Skeletal muscle satellite cell (primary cell): ENCODE measurements around the gene RYR2.

Experiments
- H3K27me3 ChIP-seq: 2 replicates; pipeline ENCODE4 v1.7.0; 2013; ENCODE audit warnings: low read length; ENCODE audit not compliant: control insufficient read depth, insufficient read depth
- H3K36me3 ChIP-seq: 2 replicates; pipeline ENCODE4 v1.7.0; 2013; ENCODE audit warnings: mild to moderate bottlenecking, control low read depth, low read length; ENCODE audit not compliant: insufficient read depth
- H3K4me1 ChIP-seq: 2 replicates; pipeline ENCODE4 v1.7.0; 2013; ENCODE audit warnings: low read length; ENCODE audit not compliant: control insufficient read depth, insufficient read depth
- H3K4me2 ChIP-seq: 2 replicates; pipeline ENCODE4 v1.7.0; 2013; ENCODE audit warnings: mild to moderate bottlenecking, low read length
- H3K4me3 ChIP-seq: 2 replicates; pipeline ENCODE4 v1.7.0; 2013; ENCODE audit warnings: low read length
- H3K9ac ChIP-seq: 2 replicates; pipeline ENCODE4 v1.7.0; 2013; ENCODE audit warnings: mild to moderate bottlenecking, low read depth, low read length, moderate library complexity
- H3K9me3 ChIP-seq: replicated peaks from 2 replicates; pipeline ENCODE4 v1.7.0; 2013; ENCODE audit warnings: mild to moderate bottlenecking, control low read depth, low read length

Gene RYR2

DNA sequence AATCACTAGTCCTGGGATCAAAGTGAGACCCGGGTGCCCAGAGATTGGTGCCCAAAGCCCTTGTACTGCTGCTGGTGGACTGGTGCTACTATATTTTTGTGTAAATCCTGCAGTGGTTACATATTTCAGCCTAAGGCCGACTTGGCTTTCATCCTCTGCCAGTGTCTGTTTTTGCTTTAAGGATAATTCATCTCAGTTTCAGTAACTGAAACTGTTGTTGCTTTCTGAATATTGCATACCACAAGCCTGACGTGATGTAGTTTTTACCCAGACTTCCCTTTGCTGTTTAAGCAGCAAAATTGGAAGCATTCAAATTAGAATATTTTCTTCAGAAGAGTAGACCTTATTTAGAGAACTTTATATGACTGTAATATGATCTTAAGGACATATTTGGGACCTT, 341.8 kb downstream of the RYR2 start:
- Histone ChIP-seq H3K4me2 (no peak overlapping the region), H3K36me3 (no peaks in the 10 kb centered on the region), H3K4me3 (no peak overlapping the region), H3K27me3 (no peaks in the 10 kb centered on the region), H3K9ac (no peak overlapping the region), H3K4me1 (no peaks in the 10 kb centered on the region), H3K9me3 (no peaks in the 10 kb centered on the region)

DNA sequence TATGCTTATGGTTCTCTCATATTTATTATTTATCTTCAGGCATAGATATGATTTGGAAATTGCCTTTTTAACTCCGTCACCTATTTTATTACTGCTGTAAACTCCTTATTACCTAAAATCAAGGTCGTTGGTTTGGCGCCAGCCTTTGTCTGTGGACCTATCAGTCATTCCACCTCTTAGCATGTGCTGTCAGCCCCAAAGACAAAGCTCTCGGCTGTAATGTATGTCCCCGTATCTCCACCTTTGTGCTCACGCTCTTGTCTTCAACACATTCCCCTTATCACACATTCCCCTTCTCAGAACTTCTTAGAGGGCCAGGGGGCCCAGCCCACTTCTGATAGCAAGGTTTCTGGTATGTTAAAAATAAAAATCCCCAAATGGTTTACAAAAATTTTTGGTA, 342.2 kb downstream of the RYR2 start:
- Histone ChIP-seq H3K4me1 (no peaks in the 10 kb centered on the region), H3K4me2 (no peak overlapping the region), H3K9ac (no peak overlapping the region), H3K36me3 (no peaks in the 10 kb centered on the region), H3K9me3 (no peaks in the 10 kb centered on the region), H3K27me3 (no peaks in the 10 kb centered on the region), H3K4me3 (no peak overlapping the region)

DNA sequence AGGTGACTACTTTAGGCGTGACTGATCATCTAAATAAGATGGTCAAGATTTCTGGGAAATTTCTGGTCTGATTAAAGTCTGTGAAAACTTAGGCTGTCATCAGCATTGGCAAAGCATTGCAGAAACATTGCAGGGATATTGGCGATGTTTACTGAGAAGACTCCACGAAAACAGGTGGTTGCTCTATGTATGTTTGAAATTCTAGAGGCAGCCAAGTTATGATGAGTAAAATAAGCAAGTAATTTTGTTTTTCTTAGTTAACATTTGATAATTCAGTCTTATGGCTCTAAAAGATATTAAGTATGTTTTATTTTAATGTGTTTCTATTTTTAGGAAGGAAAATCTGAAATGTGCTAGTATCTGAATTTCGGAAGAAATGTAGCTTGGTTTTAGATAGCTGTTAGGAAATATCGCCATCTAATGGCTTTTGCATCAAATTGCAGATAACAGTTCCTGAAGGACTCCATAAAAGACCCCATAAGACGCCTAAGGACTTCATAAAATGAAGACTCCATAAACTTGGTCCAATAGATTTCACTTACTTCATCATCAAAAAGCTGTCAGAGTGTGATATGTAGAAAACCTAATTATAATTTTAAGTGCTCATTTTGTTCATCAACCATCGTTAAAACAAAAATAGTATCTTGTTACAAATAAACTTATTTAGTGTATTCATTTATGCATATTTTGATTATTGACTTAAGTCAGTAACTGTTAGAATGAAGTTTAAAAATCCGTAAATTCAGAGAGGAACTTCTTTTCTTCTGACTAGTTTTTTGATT, 344.6 kb downstream of the RYR2 start:
- no peaks in the 10 kb centered on the region for H3K27me3 ChIP-seq
- H3K4me2 ChIP-seq, result no peak overlapping the region
- H3K4me3 ChIP-seq, result no peak overlapping the region
- H3K4me1 ChIP-seq, result no peaks in the 10 kb centered on the region
- no peaks in the 10 kb centered on the region for H3K36me3 ChIP-seq
- H3K9ac ChIP-seq, result no peak overlapping the region
- no peaks in the 10 kb centered on the region for H3K9me3 ChIP-seq

DNA sequence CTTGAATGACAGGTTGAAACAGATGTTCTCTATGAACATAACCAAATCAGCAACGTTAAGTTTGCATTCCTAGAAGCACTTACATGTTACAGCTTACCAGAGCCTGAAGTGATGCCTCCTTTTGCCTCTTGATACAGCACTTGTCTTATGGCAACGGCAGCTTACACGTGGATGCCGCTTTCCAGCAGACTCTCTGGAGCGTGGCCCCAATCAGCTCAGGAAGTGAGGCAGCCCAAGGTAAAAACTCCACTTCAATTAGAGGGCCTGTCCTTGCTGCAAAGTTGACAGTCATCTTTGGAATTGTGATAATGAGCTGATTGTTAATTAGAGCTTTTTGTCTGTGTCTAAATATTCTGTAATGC, 345.1 kb downstream of the RYR2 start:
- Histone ChIP-seq H3K4me2 (no peak overlapping the region), H3K27me3 (no peaks in the 10 kb centered on the region), H3K36me3 (no peaks in the 10 kb centered on the region), H3K9ac (no peak overlapping the region), H3K4me1 (no peaks in the 10 kb centered on the region), H3K4me3 (no peak overlapping the region), H3K9me3 (no peaks in the 10 kb centered on the region)

DNA sequence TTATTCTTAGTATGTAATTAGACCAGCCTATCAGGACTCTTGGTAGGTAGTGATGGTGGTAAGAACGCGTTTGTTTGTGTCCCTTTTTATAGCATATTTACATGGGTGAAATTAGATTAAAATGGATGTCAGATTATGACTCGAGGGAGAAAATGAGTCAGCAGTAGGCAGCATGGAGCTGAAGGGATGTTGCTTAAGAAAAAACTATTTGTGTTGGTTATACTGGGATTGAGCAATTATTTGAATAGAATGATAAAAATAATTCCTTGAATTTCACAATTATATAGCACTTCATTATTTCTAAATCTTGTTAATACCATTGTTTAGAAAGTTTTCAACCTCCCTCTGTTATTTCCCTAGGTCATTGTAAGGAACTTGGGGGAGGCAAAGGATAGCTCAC, 348.8 kb downstream of the RYR2 start:
- H3K9ac ChIP-seq, result no peak overlapping the region
- H3K4me3 ChIP-seq, result no peak overlapping the region
- no peaks in the 10 kb centered on the region for H3K4me1 ChIP-seq
- no peaks in the 10 kb centered on the region for H3K27me3 ChIP-seq
- H3K4me2 ChIP-seq, result no peak overlapping the region
- H3K36me3 ChIP-seq, result no peaks in the 10 kb centered on the region
- H3K9me3 ChIP-seq, result no peaks in the 10 kb centered on the region

DNA sequence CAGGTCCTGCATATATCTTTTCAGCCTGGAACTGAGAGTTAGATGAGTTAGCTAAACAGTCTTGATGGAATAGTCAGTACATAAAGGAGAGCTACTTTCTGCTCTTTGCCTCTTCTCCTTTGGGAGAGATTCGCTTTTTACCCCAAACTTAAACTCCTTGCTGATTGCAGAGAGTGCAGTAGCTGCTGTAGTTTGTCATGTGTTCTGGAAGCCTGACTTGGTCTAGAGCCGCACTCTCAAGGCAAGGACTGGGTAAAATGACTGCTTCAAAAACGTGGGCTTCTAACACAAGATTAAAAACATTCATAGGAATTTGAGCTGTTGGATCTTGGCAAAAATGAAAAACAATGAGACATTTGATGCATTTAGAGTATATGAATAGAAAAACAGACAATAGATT, 351.6 kb downstream of the RYR2 start:
- Histone ChIP-seq H3K27me3 (no peaks in the 10 kb centered on the region), H3K4me1 (no peaks in the 10 kb centered on the region), H3K4me3 (no peak overlapping the region), H3K9me3 (no peaks in the 10 kb centered on the region), H3K9ac (no peak overlapping the region), H3K4me2 (no peak overlapping the region), H3K36me3 (no peaks in the 10 kb centered on the region)

DNA sequence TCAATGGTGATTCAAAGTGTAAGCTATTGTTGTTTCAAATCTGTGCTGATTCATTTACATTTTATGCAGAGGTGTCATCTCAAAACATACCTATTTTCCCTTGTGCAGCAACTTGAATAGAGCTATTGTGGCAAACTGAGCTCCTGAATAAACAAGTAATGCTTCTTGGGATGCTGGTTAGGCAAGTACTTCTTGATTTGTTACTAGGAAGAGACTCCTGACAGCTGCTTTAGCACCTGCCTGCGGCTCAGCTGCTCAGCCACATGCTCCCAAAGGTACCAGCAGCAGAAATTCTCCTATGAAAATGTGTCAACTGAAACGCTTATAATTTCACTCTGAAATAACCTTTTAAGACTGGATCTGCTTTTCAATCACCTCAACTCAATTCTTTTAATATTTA, 352.3 kb downstream of the RYR2 start:
- Histone ChIP-seq H3K27me3 (no peaks in the 10 kb centered on the region), H3K9ac (no peak overlapping the region), H3K4me3 (no peak overlapping the region), H3K36me3 (no peaks in the 10 kb centered on the region), H3K9me3 (no peaks in the 10 kb centered on the region), H3K4me2 (no peak overlapping the region), H3K4me1 (no peaks in the 10 kb centered on the region)

DNA sequence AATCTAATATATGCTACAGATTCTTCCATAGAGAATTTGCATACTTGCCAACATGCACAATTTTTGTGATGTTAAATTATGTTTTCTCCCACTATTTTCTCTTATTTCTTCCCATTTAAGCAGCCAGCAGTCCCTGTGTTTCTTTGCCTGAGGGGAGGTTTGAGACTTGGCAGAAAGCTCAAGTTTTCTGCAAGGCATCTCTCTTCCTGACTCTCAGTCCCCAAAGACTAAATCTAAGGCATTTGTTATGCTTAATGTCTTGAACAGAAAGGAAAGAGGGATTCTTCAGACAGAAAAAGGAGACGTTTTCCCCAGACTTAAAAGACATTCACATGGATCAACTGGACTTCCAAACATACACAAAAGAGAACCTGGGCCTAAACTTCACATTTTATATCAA, 354.4 kb downstream of the RYR2 start:
- Histone ChIP-seq H3K9ac (no peak overlapping the region), H3K9me3 (no peaks in the 10 kb centered on the region), H3K4me1 (no peaks in the 10 kb centered on the region), H3K36me3 (no peaks in the 10 kb centered on the region), H3K4me2 (no peak overlapping the region), H3K27me3 (no peaks in the 10 kb centered on the region), H3K4me3 (no peak overlapping the region)

DNA sequence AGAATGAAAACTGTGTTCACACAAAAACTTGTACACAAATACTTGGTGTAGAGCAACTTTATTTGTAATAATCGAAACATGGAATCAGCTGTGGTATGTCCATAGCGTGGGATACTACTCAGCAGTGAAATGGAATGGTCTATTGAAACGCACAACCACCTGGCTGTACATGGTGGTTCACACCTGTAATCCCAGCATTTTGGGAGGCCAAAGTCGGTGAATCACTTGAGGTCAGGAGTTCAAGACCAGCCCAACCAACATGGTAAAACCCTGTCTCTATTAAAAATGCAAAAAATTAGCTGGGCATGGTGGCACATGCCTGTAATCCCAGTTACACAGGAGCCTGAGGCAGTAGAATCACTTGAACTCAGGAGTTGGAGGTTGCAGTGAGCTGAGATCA, 356.8 kb downstream of the RYR2 start:
- no peaks in the 10 kb centered on the region for H3K36me3 ChIP-seq
- no peaks in the 10 kb centered on the region for H3K4me1 ChIP-seq
- H3K9me3 ChIP-seq, result peaks cover 4% of the 10 kb centered on the region
- H3K9ac ChIP-seq, result no peak overlapping the region
- H3K4me3 ChIP-seq, result no peak overlapping the region
- H3K27me3 ChIP-seq, result no peaks in the 10 kb centered on the region
- no peak overlapping the region for H3K4me2 ChIP-seq

DNA sequence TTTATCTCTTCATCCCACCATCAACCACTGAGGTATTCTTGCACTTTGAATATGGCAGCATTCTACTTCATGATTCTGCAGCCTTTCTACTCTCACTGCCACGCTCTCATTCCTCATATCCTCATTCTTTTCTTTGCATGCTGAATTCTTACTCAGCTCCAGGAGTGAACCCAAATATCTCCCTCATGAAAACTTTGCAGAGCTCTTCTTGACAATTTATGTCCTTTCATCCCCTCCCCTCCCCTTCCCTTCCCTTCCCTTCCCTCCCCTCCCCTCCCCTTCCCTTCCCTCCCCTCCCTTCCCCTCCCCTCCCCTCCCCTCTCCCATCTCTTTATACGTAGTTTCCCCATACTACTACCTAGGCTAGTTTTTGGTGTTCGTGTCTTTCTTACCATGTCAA, 363.9 kb downstream of the RYR2 start:
- Histone ChIP-seq H3K4me2 (no peak overlapping the region), H3K4me3 (no peak overlapping the region), H3K9ac (no peak overlapping the region), H3K4me1 (no peaks in the 10 kb centered on the region), H3K9me3 (peaks cover 4% of the 10 kb centered on the region), H3K27me3 (no peaks in the 10 kb centered on the region), H3K36me3 (no peaks in the 10 kb centered on the region)

DNA sequence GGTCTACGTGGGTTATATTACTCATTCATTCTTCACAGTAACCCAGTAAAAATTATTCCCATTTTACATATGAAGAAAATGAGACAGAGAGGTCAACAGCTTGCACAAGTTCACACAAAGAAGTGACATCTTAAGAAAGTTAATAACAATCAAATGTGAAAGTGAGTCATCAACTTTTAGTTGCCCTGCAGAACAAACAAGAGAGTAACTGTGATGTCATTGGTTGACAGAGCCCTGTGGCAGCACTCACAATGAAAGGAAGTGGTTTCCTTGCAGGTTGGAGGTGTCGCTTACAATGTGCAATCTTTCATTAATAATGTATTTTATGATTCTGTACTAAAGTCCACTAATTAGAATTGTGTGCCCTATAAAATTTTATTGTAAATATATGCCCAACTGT, 369.6 kb downstream of the RYR2 start:
- H3K27me3 ChIP-seq, result no peaks in the 10 kb centered on the region
- no peaks in the 10 kb centered on the region for H3K4me1 ChIP-seq
- no peak overlapping the region for H3K4me3 ChIP-seq
- H3K36me3 ChIP-seq, result no peaks in the 10 kb centered on the region
- H3K4me2 ChIP-seq, result no peak overlapping the region
- H3K9me3 ChIP-seq, result no peaks in the 10 kb centered on the region
- H3K9ac ChIP-seq, result no peak overlapping the region

DNA sequence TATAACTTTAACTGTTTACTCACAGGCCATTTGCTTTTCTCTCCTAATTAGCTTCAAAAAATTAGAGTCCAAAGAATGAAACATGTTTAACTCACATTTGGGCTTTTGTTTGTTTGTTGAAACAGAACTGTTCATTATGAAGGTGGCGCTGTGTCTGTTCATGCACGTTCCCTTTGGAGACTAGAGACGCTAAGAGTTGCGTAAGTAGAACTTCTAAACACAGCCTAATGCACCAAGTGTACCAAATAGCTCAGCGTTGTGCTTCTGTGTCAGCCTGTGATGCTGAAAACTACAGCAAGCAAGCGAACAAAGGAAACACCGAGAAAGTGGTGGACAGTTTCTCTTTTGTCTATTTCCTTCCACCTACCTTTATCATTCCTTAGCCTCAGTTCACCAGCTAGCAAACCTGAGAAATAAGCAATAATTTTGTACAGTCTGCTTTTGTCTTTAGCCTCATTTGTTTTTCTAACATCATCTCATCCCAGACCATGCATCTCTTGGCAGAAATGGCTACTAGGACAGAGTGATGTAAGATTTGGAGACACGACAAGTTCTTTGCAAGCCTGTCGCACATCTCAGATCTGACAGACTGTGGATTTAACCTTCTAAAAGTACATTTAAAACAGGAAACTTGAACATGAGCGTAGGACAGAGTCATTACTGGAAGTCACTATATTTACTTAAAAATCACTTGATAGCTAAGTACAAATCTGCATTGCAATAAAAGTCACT, 375.1 kb downstream of the RYR2 start:
- no peak overlapping the region for H3K9ac ChIP-seq
- H3K4me3 ChIP-seq, result no peak overlapping the region
- no peaks in the 10 kb centered on the region for H3K36me3 ChIP-seq
- no peak overlapping the region for H3K4me2 ChIP-seq
- no peaks in the 10 kb centered on the region for H3K9me3 ChIP-seq
- H3K4me1 ChIP-seq, result no peaks in the 10 kb centered on the region
- no peaks in the 10 kb centered on the region for H3K27me3 ChIP-seq
